Uterus (tissue), 4 donors: ENCODE measurements around the gene FILIP1. TPM values are rescaled to one million over a fixed set of nuclear protein-coding genes. Genes with fewer than 3 reads are reported as not detected.

Source experiments
- DNase-seq, 2 donors: peaks; one replicate each; pipeline ENCODE4 v3.0.0-alpha.2; 2019 to 2020
- H3K27ac ChIP-seq, 2 donors: fragments of 200-600 bp; sonication (generic); 1 replicate in 1 of 2; 2 replicates in 1 of 2; pipeline ENCODE4 v1.5.1; 2016 to 2018
- H3K27me3 ChIP-seq, 2 donors: fragments of 200-600 bp; sonication (generic); one replicate each; pipeline ENCODE4 v1.5.1; 2018 to 2019; ENCODE audit warnings: control low read depth in 1 of 2
- H3K36me3 ChIP-seq, 2 donors: fragments of 200-600 bp; sonication (generic); one replicate each; pipeline ENCODE4 v1.5.1; 2019; ENCODE audit warnings: control low read depth in 1 of 2
- H3K4me1 ChIP-seq, 2 donors: fragments of 200-600 bp; sonication (generic); one replicate each; pipeline ENCODE4 v1.5.1; 2018 to 2019; ENCODE audit warnings: control low read depth in 1 of 2
- H3K4me3 ChIP-seq, 2 donors: fragments of 200-600 bp; sonication (generic); 1 replicate in 1 of 2; 2 replicates in 1 of 2; pipeline ENCODE4 v1.5.1; 2018 to 2019; ENCODE audit warnings: mild to moderate bottlenecking in 1 of 2
- H3K9me3 ChIP-seq, 2 donors: fragments of 200-600 bp; sonication (generic); one replicate each; pipeline ENCODE4 v1.5.1; 2019; ENCODE audit warnings: control low read depth in 1 of 2
- POLR2A ChIP-seq, 2 donors: fragments of 450-650 bp; IDR thresholded peaks; one replicate each; pipeline ENCODE4 v1.6.1; 2016; ENCODE audit warnings: antibody characterized with exemption in 2 of 2, mild to moderate bottlenecking in 1 of 2, moderate library complexity in 1 of 2
- intact Hi-C: fragments of 100-400 bp; cut with DNase I; formaldehyde crosslinking; loops from one replicate; pipeline ENCODE4 v1.15.1; 2023; ENCODE audit warnings: low total_unique reads
- total RNA-seq, 4 donors: library from RNA; depleted of rRNA in 3 of 4; stranded (reverse); fragments of >200 nt in 3 of 4; gene quantifications; one replicate each; pipeline versions ENCODE4 v1.1.0 to v1.2.4, GENCODE V29; 2014 to 2023
- TF ChIP-seq, protein P1 (sequence below), 4 experiments: fragments of 200-600 bp in 2 of 4; fragments of 450-650 bp in 2 of 4; sonication (generic) in 2 of 4; IDR thresholded peaks; one replicate each; pipeline ENCODE4 v1.5.1; 2016 to 2019; ENCODE audit warnings: antibody characterized with exemption in 4 of 4, mild to moderate bottlenecking in 2 of 4, moderate library complexity in 1 of 4
- donor health status: DM: yes; HTN: yes; CAD: no.

Gene FILIP1
- total RNA-seq, 4 donors from 2014 or later, result 4.7 to 23.1 (median 12.5) TPM

DNA sequence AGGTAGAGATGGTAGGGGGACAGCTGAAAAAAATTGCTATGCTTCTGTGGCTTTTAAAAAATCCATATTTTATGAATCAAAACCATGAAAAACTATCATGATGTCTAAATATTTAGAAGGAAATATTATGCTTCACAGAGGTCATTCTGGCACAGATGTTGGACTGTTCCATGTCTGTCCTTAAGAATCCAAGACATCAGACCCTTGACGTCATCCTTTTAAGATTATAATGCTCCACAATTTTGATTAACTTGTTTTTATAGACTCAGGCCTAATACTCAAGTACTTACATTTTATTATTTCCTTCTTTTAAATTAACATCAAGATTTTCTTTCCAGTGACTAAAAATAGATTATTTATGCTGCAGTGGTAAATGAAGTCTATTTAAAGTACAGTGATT, 29.7 kb downstream of the FILIP1 start:
- TF ChIP-seq, protein P1, sequence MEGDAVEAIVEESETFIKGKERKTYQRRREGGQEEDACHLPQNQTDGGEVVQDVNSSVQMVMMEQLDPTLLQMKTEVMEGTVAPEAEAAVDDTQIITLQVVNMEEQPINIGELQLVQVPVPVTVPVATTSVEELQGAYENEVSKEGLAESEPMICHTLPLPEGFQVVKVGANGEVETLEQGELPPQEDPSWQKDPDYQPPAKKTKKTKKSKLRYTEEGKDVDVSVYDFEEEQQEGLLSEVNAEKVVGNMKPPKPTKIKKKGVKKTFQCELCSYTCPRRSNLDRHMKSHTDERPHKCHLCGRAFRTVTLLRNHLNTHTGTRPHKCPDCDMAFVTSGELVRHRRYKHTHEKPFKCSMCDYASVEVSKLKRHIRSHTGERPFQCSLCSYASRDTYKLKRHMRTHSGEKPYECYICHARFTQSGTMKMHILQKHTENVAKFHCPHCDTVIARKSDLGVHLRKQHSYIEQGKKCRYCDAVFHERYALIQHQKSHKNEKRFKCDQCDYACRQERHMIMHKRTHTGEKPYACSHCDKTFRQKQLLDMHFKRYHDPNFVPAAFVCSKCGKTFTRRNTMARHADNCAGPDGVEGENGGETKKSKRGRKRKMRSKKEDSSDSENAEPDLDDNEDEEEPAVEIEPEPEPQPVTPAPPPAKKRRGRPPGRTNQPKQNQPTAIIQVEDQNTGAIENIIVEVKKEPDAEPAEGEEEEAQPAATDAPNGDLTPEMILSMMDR (IDR thresholded peaks at IDR 0.05), result no peak
- no peak for TF ChIP-seq POLR2A (IDR thresholded peaks at IDR 0.05)
- Histone ChIP-seq H3K27me3 (no peaks in the 10 kb centered on the region), H3K4me1 (peaks cover 0 to 4% of the 10 kb centered on the region in 2 donors), H3K36me3 (no peaks in the 10 kb centered on the region), H3K27ac (peak overlapping the region; percentile 7 to 69), H3K9me3 (no peaks in the 10 kb centered on the region), H3K4me3 (no peak overlapping the region)
- no peak for DNase-seq
- intact Hi-C loops, result no loop called here

DNA sequence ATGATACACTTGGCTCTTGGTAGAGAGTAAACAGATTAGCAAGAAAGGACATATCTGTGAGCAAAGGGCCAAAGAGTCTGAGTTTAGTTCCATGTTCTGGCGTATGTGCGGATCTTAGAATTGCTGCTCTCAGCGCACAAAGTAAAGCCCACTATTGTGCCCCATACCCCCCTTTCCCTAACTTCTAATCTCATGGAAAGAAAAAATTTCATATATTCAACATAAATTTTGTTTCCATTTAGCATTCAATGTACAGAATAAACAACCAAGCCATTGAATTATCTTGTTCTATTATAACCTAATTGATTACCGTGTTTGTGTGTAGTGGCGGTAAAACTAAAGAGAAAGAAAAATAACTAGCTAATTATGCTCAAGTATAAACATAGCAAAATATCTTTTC, 30.5 kb downstream of the FILIP1 start:
- TF ChIP-seq, protein P1 (IDR thresholded peaks at IDR 0.05), result no peak
- TF ChIP-seq POLR2A (IDR thresholded peaks at IDR 0.05), result no peak
- Histone ChIP-seq H3K4me1 (peaks cover 0 to 4% of the 10 kb centered on the region in 2 donors), H3K4me3 (no peak overlapping the region), H3K27ac (peak overlapping the region; percentile 4 to 69), H3K27me3 (no peaks in the 10 kb centered on the region), H3K9me3 (no peaks in the 10 kb centered on the region), H3K36me3 (no peaks in the 10 kb centered on the region)
- intact Hi-C loops, result no loop called here
- no peak for DNase-seq

DNA sequence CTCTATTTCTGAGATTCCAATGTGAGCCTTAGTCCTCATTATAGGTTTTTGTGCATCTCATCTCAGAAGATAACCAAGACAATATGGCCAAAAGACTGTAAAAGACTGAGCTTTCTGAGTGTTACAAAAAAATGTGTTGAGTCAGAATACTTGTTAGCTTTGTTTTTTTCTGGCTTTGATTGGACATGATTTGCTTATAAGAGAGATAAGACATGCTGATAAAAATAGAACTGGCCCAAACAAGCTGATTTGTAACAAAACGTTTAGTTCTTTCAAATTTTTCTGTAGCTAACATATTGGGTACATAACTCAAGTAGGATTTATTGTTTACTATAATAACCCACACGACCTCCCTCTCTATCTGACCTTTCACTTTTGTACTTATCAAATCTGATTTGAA, 32.9 kb downstream of the FILIP1 start:
- DNase-seq, result no peak
- intact Hi-C loops, result no loop called here
- Histone ChIP-seq H3K36me3 (no peaks in the 10 kb centered on the region), H3K4me1 (no peaks in the 10 kb centered on the region), H3K9me3 (no peaks in the 10 kb centered on the region), H3K27me3 (no peaks in the 10 kb centered on the region), H3K27ac (peak overlapping the region; percentile 30 to 68), H3K4me3 (no peak overlapping the region)
- no peak for TF ChIP-seq POLR2A (IDR thresholded peaks at IDR 0.05)
- TF ChIP-seq, protein P1 (IDR thresholded peaks at IDR 0.05), result no peak

GRCh38 chr6:75458895-75459294, 34.7 kb downstream of the FILIP1 start:
- H3K27ac ChIP-seq, result peak overlapping the region; percentile 30 to 68
- H3K4me1 ChIP-seq, result no peaks in the 10 kb centered on the region
- no peaks in the 10 kb centered on the region for H3K36me3 ChIP-seq
- no peak overlapping the region for H3K4me3 ChIP-seq
- DNase-seq, result peak in 1 of 2 donors; percentile 34
- no peaks in the 10 kb centered on the region for H3K27me3 ChIP-seq
- no peaks in the 10 kb centered on the region for H3K9me3 ChIP-seq
- intact Hi-C loops, result no loop called here
- TF ChIP-seq POLR2A (IDR thresholded peaks at IDR 0.05), result no peak
- TF ChIP-seq, protein P1 (IDR thresholded peaks at IDR 0.05), result no peak

- H3K9me3 ChIP-seq, result no peaks in the 10 kb centered on the region
- H3K4me1 ChIP-seq, result no peaks in the 10 kb centered on the region
- H3K27me3 ChIP-seq, result no peaks in the 10 kb centered on the region
- intact Hi-C loops, result no loop called here
- no peak overlapping the region for H3K4me3 ChIP-seq
- no peak overlapping the region for H3K27ac ChIP-seq
- H3K36me3 ChIP-seq, result no peaks in the 10 kb centered on the region
- DNase-seq, result no peak
- no peak for TF ChIP-seq POLR2A (IDR thresholded peaks at IDR 0.05)
- TF ChIP-seq, protein P1 (IDR thresholded peaks at IDR 0.05), result no peak
These were observed 42.7 kb downstream of the FILIP1 start for GRCh38 chr6:75450903-75451302.
